Stimulated activated naive CD4-positive, alpha-beta T cell treated with Interleukin-2 at 50 U/mL for 16 hours (primary cell): Measurements from ENCODE around the gene VENTX.
"Not testable (repeated sequence)": the region's sequence is repeated elsewhere in the genome, so short reads cannot be mapped to it uniquely, and the experiment has no call there.

Experiments
- DNase-seq: peaks from one replicate; lab custom pipeline; 2025; lab: John Stamatoyannopoulos, UW

VENTX gene

DNA sequence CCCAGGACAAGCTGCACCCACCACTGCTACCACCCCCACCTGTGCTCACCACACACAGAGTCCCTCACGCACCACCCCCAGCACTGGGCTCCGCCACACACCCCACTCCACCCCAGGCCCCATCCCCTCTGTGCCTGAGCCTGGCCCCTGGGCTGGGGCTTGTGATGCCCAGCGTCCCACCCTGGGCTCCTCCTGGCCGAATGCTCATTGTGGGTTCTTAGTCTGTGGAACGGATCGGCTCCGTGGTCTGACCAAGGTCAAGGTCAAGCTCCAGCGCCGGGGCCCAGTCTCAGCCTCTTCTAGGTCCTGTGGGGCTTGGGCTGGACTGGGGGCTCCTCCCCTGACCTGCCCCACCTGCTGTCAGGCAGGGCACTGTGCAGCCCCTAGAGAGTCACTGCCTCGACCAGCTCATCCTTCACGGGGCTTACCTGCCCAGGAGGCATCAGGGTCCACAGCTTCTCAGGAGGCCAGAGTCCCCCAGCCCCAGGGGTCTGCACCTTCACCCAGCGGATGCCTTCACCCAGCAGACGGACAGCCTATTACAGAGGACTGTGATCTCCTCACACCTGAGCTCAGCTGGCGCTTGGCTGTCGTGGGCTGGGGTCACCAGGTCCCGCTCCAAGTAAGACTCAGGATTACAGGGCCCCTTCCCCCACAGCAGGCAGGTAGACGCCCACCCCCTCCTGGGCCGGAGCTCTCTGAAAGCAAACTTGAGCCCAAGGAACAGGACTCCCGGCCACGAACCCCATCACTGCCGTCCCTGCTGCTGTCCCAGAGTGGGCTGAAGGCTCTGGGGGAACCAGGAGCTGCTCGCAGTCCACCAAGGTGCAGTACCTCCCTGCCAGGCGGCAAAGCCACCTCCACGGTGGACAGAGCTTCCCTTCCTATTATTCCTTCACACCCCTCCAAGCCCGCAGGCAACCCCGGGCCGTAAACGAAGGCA lies 22.9 kb upstream of the VENTX start:
- DNase-seq: no peak

DNA sequence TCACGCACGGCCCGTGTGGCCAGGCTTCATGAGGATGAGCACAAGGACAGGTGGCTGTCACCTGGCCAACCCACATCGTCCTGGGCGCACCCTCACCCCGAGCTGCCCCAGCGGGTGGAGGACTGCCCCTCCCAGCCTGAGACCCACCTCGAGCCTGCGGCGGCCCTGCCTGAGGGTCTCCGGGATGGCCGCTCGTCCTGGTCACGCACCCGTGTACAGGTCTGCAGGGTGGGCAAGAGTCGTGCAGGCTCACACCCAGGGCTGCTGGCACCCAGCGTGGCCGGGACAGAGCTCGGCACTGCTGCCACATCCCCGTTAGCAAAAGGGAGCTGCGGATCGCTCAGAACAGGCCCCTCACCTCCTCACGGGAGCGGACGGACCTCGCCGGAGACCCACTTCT lies 22.1 kb upstream of the VENTX start:
- DNase-seq: no peak

DNA sequence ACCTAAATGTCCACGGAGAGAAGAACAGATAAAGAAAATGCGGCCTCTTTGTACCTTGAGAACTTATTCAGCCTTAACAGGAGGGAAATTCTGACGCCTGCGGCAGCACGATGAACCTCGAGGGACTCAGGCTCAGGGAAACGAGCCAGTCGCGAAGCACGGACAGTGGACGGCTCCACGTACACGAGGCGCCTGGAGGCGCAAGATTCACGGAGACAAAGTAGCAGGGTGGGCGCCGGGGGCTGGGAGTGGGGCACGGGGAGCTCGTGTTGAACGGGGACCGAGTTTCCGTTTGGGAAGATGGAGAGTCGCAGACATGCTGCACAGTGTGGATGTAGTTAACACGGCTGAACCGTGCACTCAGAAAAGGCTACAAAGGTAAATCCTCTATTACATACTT lies 20.9 kb upstream of the VENTX start:
- DNase-seq: no peak

DNA sequence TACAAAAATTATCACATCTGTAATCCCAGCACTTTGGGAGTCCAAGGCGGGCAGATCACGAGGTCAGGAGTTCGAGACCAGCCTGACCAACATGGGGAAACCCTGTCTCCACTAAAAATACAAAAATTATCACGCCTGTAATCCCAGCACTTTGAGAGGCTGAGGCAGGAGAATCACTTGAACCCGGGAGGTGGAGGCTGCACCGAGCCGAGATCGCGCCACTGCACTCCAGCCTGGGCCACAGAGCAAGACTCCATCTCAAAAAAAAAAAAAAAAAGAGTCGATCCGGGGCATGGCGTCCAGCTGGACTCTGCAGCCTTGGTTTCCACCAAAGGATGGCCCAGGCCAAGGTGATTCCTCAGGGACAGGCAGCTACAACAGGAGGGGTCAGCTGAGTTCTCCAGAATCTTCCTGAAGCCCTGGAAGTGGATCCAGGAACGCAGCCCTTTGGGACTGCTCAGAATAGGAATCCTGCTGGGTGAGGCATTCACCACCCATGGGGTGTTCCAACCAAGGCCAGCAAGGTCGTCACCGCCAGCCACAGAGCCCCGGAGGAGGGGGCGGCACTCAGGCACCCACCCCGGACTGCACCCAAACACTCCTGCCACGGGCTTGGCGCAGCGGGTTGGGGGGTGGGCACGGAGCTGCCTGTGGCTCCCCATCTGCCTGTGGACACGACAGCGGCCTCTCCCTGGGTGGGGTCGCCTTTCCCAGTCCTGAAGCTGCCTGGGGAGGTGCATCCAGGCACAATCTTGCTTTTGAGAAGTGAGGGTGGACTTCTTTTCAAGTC lies 19.7 kb upstream of the VENTX start:
- DNase-seq: no peak

DNA sequence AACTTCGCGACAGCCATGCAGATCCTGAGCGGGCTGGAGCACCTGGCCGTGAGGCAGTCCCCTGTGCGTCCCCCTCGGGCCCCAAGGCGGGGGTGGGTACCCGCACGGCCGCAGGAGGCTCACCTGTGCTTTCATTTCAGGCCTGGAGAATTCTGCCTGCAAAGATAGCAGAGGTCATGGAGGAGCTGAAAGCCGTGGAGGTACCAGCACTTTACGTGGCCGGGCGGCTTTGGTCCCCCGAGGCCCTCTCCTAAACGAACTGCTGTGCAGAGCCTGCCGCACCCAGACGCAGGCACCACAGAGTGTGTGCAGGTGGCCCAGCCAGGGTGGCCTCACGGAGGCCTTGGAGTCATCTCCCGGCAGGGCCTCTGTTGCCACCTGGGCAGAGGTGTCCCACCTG lies 18.8 kb upstream of the VENTX start:
- no peak for DNase-seq

DNA sequence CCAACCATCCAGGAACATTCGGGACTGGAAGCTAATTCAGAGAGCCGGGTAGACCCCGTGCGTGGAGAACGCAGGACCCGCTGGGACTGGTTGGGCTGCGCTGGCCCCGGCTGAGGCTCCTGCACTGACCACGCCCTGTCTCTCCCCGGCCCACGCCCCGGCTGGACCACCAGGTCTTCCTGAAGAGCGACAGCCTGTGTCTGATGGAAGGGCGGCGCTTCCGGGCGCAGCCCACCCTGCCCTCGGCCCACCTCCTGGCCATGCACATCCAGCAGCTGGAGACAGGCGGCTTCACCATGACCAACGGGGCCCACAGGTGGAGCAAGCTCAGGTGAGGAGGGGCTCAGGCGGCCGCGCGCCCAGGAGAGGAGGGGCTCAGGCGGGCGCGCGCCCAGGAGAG lies 17.9 kb upstream of the VENTX start:
- no peak for DNase-seq

DNA sequence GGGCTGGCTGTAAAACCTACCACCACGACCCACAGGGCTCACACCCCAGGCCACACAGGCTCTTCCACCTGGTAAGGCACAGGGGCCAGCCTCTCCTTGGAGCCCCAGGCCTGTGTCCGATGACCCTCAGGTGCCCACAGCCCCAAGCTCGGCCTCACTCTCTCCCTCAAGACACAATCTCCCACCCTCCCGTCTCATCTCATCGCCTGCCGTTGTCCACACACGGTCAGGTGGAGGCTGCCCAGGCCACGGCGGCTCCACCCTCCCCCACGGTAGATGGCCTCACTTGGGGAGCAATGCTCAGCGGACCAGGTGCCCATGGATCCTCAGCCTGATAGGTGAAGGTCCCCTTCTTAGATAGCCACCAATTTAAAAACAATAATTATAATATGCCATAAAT lies 16.3 kb upstream of the VENTX start:
- no peak for DNase-seq

DNA sequence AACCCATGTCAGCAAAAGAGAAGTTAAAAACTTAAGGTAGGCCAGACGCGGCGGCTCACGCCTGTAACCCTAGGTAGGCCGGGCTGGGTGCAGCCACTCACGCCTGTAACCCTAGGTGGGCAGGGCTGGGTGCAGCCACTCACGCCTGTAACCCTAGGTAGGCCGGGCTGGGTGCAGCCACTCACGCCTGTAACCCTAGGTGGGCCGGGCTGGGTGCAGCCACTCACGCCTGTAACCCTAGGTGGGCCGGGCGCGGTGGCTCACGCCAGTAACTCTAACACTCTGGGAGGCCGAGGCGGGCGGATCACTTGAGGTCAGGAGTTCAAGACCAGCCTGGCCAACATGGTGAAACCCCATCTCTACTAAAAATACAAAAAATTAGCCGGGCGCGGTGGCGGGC lies 15.9 kb upstream of the VENTX start:
- DNase-seq: not testable (repeated sequence)

DNA sequence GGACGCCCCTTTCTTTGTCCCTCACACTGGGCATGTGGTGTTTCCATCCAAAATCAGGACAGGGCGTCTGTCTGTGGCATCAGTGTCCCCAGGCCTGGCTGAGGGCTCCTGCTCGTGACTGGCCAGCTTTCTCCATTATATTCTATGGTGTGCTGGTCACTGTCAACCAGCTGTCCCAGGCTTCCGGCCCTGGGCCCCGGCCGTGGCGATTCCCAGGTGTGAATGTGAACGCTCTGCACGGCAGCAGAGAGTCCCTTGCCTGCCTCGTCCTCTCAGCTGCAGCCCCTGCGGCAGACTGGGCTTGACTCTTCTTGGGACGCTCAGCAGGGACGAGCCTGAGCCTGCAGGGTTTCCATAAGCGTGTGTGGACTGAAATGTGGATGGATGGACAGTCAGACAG lies 13.6 kb upstream of the VENTX start:
- no peak for DNase-seq

DNA sequence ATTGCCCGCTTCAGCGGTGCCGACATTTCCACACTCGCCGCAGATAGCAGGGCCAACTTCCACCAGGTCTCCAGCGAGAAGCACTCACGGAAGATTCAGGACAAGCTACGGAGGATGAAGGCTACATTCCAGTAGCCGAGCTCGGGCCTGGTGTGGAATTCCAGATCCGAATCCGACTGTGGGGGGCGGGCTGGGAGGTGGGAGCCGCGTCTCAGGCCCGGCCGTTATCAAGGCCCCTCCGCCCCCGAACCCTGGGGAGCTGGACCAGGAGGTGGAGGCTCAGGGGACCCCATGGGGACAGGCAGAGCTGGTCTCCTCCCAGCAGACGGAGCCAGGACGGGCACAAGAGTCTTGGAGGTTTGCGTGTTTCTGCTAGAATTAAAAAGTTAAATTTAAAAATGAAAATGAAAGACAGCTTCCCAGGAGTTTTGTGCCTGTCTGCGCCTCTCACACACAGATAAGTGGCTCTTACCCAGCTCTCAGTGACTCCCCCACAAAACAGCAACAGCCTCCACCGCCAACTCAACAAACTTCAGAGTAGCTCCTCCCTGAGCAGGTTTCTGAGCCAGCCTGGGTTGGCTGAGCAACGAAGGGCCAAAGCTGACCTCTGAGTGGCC lies 12.8 kb upstream of the VENTX start:
- DNase-seq: no peak

DNA sequence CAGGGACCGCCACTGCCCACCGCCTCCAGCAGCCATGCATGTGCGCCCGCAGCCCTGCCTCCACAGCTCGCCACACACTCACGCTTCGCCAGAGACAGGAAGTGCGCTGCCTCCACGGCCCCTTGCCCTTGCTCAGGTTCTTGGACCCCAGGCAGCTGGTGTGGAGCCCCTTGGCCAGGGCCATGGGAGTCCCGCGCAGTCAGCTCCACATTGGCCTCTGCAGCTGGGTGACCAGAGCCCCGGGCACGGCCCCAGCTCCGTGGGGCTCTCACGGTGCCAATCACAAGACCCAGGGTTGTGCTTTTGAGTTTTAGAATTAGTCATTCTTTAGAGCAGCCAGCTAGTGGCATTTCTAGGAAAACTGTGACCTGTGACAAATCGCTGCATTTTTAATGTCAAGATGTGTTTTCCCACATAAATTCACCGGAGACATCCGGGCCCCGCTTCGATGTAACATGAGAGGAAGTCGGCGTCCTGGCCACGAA lies 11.9 kb upstream of the VENTX start:
- DNase-seq: no peak

DNA sequence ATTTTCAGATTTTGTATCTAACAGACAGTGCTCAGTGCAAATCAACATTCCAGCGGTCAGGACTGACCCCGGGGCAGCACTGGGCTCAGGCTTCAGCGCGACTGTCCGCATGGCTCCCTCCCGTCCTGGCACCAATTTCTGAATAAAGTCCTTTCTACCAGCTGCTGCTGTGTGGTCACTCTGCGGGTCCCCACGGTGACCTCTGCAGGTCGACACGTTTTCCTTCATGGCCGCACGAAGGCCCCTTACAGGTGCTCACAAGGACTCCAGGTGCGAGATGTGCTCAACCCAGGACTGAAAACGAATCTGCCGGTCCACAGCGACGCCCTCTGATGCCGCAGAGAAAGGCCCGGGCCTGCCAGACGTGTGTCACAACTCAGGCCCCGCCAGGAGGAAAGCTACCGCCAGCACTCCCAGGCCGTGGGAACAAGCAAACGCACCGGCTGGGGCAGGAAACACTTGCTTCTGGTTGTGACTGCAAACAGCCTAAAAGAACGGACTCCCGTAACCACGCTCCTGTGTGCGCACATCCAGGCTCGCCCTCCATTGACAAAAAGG lies 11.3 kb upstream of the VENTX start:
- DNase-seq: no peak

DNA sequence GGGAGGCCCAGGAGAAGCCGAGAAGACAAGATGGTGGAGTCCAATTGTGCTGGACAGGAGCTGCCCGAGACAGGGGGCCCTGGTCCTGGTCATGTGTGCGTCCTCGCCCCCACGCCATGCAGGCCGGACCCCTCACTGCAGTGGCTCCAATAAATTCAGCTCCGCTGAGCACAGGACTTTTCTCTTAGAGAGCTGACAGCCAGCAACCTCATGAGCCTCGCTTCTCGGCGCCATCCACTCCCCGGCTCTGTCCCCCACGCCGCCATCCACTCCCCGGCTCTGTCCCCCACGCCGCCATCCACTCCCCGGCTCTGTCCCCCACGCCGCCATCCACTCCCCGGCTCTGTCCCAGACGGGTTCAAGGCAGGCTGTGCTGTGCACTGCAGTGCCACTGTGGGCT lies 10.4 kb upstream of the VENTX start:
- DNase-seq: no peak

DNA sequence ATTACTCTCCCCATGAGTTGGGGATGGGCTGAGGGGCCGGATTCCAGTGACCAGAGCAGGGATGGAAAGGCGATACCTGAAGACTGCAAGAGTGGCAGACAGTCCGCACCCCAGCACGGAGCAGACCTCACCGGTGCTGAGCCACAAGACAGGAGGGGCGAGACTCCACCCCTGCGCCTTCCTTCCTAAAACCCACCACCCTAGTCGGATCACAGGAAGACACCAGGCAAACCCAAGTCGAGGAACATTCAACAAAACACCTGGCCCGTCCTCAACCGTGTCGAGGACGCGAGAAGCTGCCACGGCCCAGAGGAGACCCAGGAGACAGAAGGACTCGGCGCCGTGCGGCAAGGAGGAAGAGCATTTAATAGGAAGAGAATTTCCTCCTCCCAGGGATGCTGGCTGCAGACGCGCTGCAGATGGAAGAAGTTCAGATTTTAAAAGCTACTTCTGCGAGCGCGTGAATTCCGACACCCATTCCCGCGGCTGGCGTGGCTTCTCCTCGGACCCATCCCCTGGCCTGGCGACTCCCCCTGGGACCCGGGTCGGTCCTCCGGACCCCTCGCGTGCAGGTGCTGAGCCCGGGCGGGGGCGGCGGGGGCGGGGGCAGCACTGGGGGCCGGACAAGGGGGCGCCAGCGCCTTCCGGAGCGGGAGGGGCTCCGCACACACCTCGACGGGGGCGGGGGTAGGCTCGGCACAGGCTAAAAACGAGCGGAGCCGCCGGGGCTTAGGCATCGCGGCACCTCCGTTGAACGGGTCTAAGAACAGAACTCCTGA lies 8.2 kb upstream of the VENTX start:
- no peak for DNase-seq

DNA sequence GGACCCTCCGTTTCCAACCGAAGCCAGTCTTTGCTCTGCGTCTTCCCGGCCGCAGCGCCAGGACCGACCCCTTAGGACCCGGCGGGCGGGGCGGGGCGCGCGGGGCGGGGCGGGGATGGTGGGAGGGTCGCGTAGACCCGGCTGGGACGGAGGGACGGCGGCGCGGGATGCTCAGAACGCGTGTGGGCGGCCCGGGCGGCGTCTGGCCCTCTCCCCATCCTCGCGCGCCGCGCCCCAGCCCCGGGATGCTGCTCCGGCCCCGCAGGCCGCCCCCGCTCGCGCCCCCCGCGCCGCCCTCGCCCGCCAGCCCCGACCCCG lies 7.7 kb upstream of the VENTX start, which contains the start of gene UTF1:
TSS of gene UTF1 (plus strand) at position 174 of the 318 bp plus-strand sequence. CDS start at position 246, 72 bp downstream.
- DNase-seq: no peak

DNA sequence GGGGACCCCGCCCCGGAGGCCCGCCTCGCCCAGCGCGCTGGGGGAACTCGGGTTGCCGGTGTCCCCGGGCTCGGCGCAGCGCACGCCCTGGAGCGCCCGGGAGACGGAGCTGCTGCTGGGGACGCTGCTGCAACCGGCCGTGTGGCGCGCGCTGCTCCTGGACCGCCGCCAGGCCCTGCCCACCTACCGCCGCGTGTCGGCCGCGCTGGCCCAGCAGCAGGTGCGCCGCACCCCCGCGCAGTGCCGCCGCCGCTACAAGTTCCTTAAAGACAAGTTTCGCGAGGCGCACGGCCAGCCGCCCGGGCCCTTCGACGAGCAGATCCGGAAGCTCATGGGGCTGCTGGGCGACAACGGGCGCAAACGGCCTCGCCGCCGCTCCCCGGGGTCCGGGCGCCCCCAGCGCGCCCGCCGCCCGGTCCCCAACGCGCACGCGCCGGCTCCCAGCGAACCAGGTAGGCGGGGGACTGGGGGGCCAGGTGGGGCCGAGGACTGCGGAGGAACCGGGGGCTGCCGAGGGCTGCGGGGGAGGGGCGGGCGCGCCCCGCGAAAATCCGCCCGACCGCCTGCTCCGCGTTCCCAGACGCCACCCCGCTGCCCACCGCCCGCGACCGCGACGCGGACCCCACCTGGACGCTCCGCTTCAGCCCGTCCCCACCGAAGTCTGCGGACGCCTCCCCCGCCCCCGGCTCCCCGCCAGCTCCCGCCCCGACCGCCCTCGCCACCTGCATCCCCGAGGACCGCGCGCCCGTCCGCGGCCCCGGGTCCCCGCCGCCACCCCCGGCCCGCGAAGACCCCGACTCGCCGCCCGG lies 7.1 kb upstream of the VENTX start:
- no peak for DNase-seq

DNA sequence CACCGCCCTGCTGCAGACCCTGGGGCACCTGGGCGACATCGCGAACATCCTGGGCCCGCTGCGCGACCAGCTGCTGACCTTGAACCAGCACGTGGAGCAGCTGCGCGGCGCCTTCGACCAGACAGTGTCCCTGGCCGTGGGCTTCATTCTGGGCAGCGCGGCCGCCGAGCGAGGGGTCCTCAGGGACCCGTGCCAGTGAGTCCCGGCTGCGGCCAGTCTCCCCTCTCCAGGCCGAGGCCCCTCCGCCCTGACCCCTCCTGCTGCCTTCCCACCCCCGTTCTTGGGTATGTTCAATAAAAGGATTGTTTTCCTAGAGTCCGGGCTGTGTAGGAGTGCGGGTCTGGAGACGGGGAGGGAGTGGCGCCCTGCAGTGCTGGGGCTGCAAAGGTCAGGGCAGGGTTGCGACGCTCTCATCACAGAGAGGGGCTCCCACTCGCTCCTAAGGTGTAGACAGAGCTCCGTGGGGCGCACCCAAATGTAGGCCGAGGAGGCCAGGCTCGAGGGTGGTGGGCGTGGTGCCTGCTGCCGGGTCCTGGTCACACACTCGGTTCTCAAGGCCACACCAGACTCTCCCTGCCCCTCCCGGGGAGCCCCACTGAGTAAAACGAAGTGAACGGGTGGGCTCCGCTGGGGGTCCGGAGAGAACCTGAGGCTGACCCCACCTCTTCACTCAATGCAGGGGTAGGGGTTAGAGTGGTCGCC lies 6.3 kb upstream of the VENTX start:
- no peak for DNase-seq

DNA sequence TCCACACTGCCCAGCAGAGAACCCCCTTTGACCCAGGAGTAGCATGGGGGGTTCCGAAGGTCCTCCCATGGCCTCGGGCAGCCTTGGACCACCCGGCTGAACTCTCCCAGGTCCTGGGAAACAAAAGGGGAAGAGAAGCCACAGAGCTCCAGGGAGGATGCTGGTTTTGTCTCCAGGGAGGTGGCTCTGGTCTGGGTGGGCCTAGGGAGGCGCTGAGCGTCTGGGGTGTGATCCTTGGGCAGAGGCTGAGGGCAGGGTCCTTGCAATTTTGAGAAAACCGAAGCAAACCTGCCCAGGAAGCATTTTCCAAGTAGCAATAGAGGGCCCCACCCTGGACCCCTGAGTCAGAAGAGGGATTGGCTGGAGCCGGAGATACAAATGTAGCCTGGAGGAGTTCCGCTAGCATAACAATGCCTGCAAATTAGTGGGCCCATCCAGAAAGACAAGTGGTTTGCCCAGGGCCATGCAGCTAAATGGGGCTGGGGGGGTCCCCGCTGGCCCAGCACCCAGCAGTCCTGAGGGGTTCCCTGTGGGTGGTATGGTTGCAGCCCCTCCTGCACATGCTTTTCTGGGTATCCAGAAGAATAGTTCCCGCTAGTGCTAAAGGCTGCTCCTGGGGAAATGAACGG lies 5.6 kb upstream of the VENTX start:
- no peak for DNase-seq

DNA sequence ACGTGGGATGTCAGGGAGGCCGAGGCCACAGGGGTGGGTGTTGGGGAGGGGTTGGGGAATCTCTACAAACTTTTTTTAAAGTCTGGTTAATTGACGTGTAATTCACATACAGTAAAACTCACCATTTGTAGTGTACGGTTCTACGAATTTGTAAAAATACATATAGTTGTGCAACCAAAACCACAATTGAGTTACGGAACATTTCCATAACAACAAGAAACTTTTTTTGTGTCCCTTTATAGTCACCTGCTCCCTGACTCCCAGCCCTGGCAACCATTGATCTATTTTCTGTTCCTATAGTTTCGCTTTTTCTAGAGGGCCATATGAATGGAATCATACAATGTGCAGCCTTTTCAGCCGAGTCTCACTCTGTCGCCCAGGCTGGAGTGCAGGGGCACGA lies 2.9 kb upstream of the VENTX start:
- not testable (repeated sequence) for DNase-seq
